ENCODE measurements around the gene DDIAS.

DDIAS gene

DNA sequence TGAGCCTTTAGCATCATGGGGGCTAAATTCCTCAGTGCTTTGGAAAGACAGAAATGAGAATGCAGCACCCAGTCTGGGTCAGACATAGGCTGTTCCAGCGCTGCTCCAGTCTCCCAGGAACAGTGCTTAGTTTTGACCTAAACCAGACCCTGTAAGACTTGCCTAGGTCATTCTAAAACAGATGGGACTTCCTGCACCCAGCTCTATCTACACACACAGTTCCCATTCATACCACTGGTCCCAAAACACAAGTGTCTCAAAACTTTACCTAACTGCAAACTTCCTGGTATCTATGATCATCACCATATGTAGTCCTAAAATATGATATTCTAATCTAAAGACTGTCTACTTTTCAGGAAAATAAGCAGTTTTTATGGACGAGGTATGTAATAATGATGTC, 39.2 kb upstream of the DDIAS start:
- Histone ChIP-seq H3K27ac (ENCODE audit: low read length, poor library complexity, severe bottlenecking) (no peak overlapping the region), H3K4me1 (ENCODE audit: control insufficient read depth, insufficient read depth, low read depth, low read length) (peaks cover 2% of the 10 kb centered on the region), H3K9me3 (ENCODE audit: control insufficient read depth, low read length) (no peaks in the 10 kb centered on the region), H3K23ac (ENCODE audit: low read length in 2 of 2) (no peak overlapping the region), H3K4me2 (ENCODE audit: low read length, poor library complexity, severe bottlenecking) (no peak overlapping the region), H2AK5ac (ENCODE audit: low read length, severe bottlenecking) (no peak overlapping the region), H2AFZ (ENCODE audit: low read depth, low read length) (no peak overlapping the region), H4K8ac (ENCODE audit: low read length) (no peak overlapping the region), H3K79me1 (replicated peaks; ENCODE audit: low read length, poor library complexity, severe bottlenecking) (peaks cover 6% of the 10 kb centered on the region), H2BK5ac (ENCODE audit: low read depth, low read length, poor library complexity, severe bottlenecking) (no peak overlapping the region), H2BK12ac (ENCODE audit: low read length in 2 of 2) (no peak overlapping the region), H2BK120ac (ENCODE audit: low read depth, low read length) (no peak overlapping the region), H3K4me3 (ENCODE audit: insufficient read depth in 1 of 2, low read depth in 1 of 2, low read length in 2 of 2) (no peak overlapping the region), H3K27me3 (ENCODE audit: control insufficient read depth in 1 of 2, insufficient read depth in 1 of 2, low read length in 2 of 2) (no peaks in the 10 kb centered on the region), H3K14ac (ENCODE audit: low read length in 2 of 2) (no peak overlapping the region), H3K36me3 (ENCODE audit: control insufficient read depth in 1 of 2, insufficient read depth in 2 of 2, low read depth in 1 of 2, low read length in 2 of 2) (no peaks in the 10 kb centered on the region), H3K9ac (ENCODE audit: low read length) (no peak overlapping the region), H3K18ac (ENCODE audit: low read depth in 1 of 2, low read length in 2 of 2) (no peak overlapping the region), H2BK15ac (ENCODE audit: low read depth, poor library complexity, severe bottlenecking) (no peak overlapping the region), H3K4ac (ENCODE audit: low read depth in 1 of 2, low read length in 2 of 2) (no peak overlapping the region), H4K91ac (ENCODE audit: low read length) (no peak overlapping the region)
- no peak for DNase-seq
- 86% methylated on average over 1 of the region's 2 CpGs for WGBS

DNA sequence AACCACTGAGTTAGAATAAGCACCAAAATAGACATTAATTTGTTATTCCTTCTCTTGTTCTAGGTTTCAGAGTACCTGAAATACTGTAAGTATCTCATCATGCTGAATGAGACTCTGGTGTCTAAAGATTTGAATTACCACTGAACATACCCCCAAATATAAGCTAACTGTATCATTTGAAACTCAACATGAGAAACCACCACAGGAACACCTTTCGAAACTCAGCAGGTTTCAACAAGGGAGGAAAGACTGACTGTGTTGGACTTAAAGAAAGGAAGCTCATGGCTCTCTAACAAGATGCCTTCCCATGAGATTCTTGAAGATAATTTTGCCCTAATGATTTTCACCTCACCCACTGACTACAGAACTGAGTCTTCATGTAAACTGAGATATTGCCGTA, 38.3 kb upstream of the DDIAS start:
- no peak overlapping the region for H2BK12ac ChIP-seq (ENCODE audit: low read length in 2 of 2)
- H2BK120ac ChIP-seq (ENCODE audit: low read depth, low read length), result no peak overlapping the region
- H3K18ac ChIP-seq (ENCODE audit: low read depth in 1 of 2, low read length in 2 of 2), result no peak overlapping the region
- no peak for DNase-seq
- peaks cover 6% of the 10 kb centered on the region for H3K79me1 ChIP-seq (replicated peaks; ENCODE audit: low read length, poor library complexity, severe bottlenecking)
- no peak overlapping the region for H3K23ac ChIP-seq (ENCODE audit: low read length in 2 of 2)
- no peak overlapping the region for H4K91ac ChIP-seq (ENCODE audit: low read length)
- H3K4ac ChIP-seq (ENCODE audit: low read depth in 1 of 2, low read length in 2 of 2), result no peak overlapping the region
- no peak overlapping the region for H2BK15ac ChIP-seq (ENCODE audit: low read depth, poor library complexity, severe bottlenecking)
- no peak overlapping the region for H3K14ac ChIP-seq (ENCODE audit: low read length in 2 of 2)
- H2AFZ ChIP-seq (ENCODE audit: low read depth, low read length), result no peak overlapping the region
- no peaks in the 10 kb centered on the region for H3K9me3 ChIP-seq (ENCODE audit: control insufficient read depth, low read length)
- 100% methylated on average over 1 of the region's 2 CpGs for WGBS
- H3K4me1 ChIP-seq (ENCODE audit: control insufficient read depth, insufficient read depth, low read depth, low read length), result no peaks in the 10 kb centered on the region
- H3K4me3 ChIP-seq (ENCODE audit: insufficient read depth in 1 of 2, low read depth in 1 of 2, low read length in 2 of 2), result no peak overlapping the region
- H3K36me3 ChIP-seq (ENCODE audit: control insufficient read depth in 1 of 2, insufficient read depth in 2 of 2, low read depth in 1 of 2, low read length in 2 of 2), result no peaks in the 10 kb centered on the region
- H4K8ac ChIP-seq (ENCODE audit: low read length), result no peak overlapping the region
- no peak overlapping the region for H3K27ac ChIP-seq (ENCODE audit: low read length, poor library complexity, severe bottlenecking)
- H2AK5ac ChIP-seq (ENCODE audit: low read length, severe bottlenecking), result no peak overlapping the region
- H3K4me2 ChIP-seq (ENCODE audit: low read length, poor library complexity, severe bottlenecking), result no peak overlapping the region
- no peaks in the 10 kb centered on the region for H3K27me3 ChIP-seq (ENCODE audit: control insufficient read depth in 1 of 2, insufficient read depth in 1 of 2, low read length in 2 of 2)
- no peak overlapping the region for H2BK5ac ChIP-seq (ENCODE audit: low read depth, low read length, poor library complexity, severe bottlenecking)
- no peak overlapping the region for H3K9ac ChIP-seq (ENCODE audit: low read length)

DNA sequence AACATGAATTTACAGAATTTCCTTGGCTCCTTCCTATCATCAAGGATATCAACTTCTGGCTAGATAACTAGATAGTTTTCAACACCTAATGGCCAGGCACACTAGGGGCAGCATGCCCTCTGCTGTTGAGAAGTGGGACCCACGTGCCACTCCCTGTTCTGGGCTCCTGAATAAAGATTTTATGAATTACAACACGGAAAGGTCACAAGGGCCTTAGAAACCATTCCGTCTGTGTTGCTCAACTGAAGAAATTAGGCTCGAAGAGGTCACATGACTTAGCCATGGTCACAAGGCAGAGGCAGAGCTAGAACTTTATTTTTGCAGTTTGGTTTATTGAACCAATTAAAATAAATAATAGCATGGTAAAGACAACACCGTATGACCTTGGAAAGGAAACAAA, 37.3 kb upstream of the DDIAS start:
- Histone ChIP-seq H3K27ac (ENCODE audit: low read length, poor library complexity, severe bottlenecking) (no peak overlapping the region), H3K4me1 (ENCODE audit: control insufficient read depth, insufficient read depth, low read depth, low read length) (no peaks in the 10 kb centered on the region), H3K4me2 (ENCODE audit: low read length, poor library complexity, severe bottlenecking) (no peak overlapping the region), H2BK15ac (ENCODE audit: low read depth, poor library complexity, severe bottlenecking) (no peak overlapping the region), H3K27me3 (ENCODE audit: control insufficient read depth in 1 of 2, insufficient read depth in 1 of 2, low read length in 2 of 2) (no peaks in the 10 kb centered on the region), H3K18ac (ENCODE audit: low read depth in 1 of 2, low read length in 2 of 2) (no peak overlapping the region), H2AK5ac (ENCODE audit: low read length, severe bottlenecking) (no peak overlapping the region), H3K4ac (ENCODE audit: low read depth in 1 of 2, low read length in 2 of 2) (no peak overlapping the region), H3K4me3 (ENCODE audit: insufficient read depth in 1 of 2, low read depth in 1 of 2, low read length in 2 of 2) (no peak overlapping the region), H4K8ac (ENCODE audit: low read length) (no peak overlapping the region), H4K91ac (ENCODE audit: low read length) (no peak overlapping the region), H2BK5ac (ENCODE audit: low read depth, low read length, poor library complexity, severe bottlenecking) (no peak overlapping the region), H3K23ac (ENCODE audit: low read length in 2 of 2) (no peak overlapping the region), H3K9ac (ENCODE audit: low read length) (peak overlapping the region; percentile 46), H2AFZ (ENCODE audit: low read depth, low read length) (no peak overlapping the region), H3K14ac (ENCODE audit: low read length in 2 of 2) (no peak overlapping the region), H3K36me3 (ENCODE audit: control insufficient read depth in 1 of 2, insufficient read depth in 2 of 2, low read depth in 1 of 2, low read length in 2 of 2) (no peaks in the 10 kb centered on the region), H2BK120ac (ENCODE audit: low read depth, low read length) (no peak overlapping the region), H3K79me1 (replicated peaks; ENCODE audit: low read length, poor library complexity, severe bottlenecking) (peaks cover 6% of the 10 kb centered on the region), H2BK12ac (ENCODE audit: low read length in 2 of 2) (no peak overlapping the region), H3K9me3 (ENCODE audit: control insufficient read depth, low read length) (no peaks in the 10 kb centered on the region)
- peak; percentile 45 for DNase-seq
- 47% methylated on average over 5 of the region's 5 CpGs for WGBS

DNA sequence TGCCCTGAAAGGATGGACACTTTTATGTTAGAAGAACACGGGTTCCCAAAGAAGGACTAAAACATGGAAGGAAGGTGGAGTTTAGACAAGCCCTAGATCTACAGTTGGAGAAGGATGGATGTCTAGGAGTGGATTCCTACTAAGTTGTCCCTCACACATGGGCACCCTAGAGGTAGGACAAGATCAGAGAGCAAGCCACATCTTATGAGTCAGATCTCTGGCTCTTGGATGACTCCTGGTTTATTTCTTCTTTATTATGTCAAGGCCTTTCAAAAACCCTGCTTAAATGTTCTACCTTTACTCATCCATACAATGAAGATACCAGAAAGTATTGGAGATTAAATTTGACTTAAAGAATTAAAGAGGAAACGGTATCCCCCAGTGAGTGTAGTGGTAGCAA, 35.7 kb upstream of the DDIAS start:
- no peak overlapping the region for H2AK5ac ChIP-seq (ENCODE audit: low read length, severe bottlenecking)
- H4K91ac ChIP-seq (ENCODE audit: low read length), result no peak overlapping the region
- WGBS, result 98% methylated on average over 2 of the region's 2 CpGs
- no peak overlapping the region for H2BK5ac ChIP-seq (ENCODE audit: low read depth, low read length, poor library complexity, severe bottlenecking)
- H3K79me1 ChIP-seq (replicated peaks; ENCODE audit: low read length, poor library complexity, severe bottlenecking), result peaks cover 6% of the 10 kb centered on the region
- H2BK15ac ChIP-seq (ENCODE audit: low read depth, poor library complexity, severe bottlenecking), result no peak overlapping the region
- H3K4me2 ChIP-seq (ENCODE audit: low read length, poor library complexity, severe bottlenecking), result no peak overlapping the region
- H4K8ac ChIP-seq (ENCODE audit: low read length), result no peak overlapping the region
- peak overlapping the region in 1 of 2 experiments; percentile 57 for H2BK12ac ChIP-seq (ENCODE audit: low read length in 2 of 2)
- no peak overlapping the region for H3K27ac ChIP-seq (ENCODE audit: low read length, poor library complexity, severe bottlenecking)
- H2AFZ ChIP-seq (ENCODE audit: low read depth, low read length), result no peak overlapping the region
- H3K14ac ChIP-seq (ENCODE audit: low read length in 2 of 2), result no peak overlapping the region
- H3K18ac ChIP-seq (ENCODE audit: low read depth in 1 of 2, low read length in 2 of 2), result no peak overlapping the region
- H3K4me1 ChIP-seq (ENCODE audit: control insufficient read depth, insufficient read depth, low read depth, low read length), result no peaks in the 10 kb centered on the region
- H3K4ac ChIP-seq (ENCODE audit: low read depth in 1 of 2, low read length in 2 of 2), result no peak overlapping the region
- DNase-seq, result peak; percentile 23
- H3K9ac ChIP-seq (ENCODE audit: low read length), result peak overlapping the region; percentile 18
- no peaks in the 10 kb centered on the region for H3K36me3 ChIP-seq (ENCODE audit: control insufficient read depth in 1 of 2, insufficient read depth in 2 of 2, low read depth in 1 of 2, low read length in 2 of 2)
- H2BK120ac ChIP-seq (ENCODE audit: low read depth, low read length), result no peak overlapping the region
- no peak overlapping the region for H3K4me3 ChIP-seq (ENCODE audit: insufficient read depth in 1 of 2, low read depth in 1 of 2, low read length in 2 of 2)
- no peaks in the 10 kb centered on the region for H3K27me3 ChIP-seq (ENCODE audit: control insufficient read depth in 1 of 2, insufficient read depth in 1 of 2, low read length in 2 of 2)
- no peak overlapping the region for H3K23ac ChIP-seq (ENCODE audit: low read length in 2 of 2)
- H3K9me3 ChIP-seq (ENCODE audit: control insufficient read depth, low read length), result no peaks in the 10 kb centered on the region

All from mesenchymal stem cell (in vitro differentiated cells and primary cell).